GM18517 (cell line): ENCODE data around the gene PPARA.

Experiments
- ATAC-seq: cut with Tn5 transposase; IDR thresholded peaks from one replicate; pipeline ENCODE4 v1.9.1; 2021; ENCODE audit warnings: mild to moderate bottlenecking, moderate library complexity; ENCODE audit not compliant: unreplicated experiment

The PPARA gene

DNA sequence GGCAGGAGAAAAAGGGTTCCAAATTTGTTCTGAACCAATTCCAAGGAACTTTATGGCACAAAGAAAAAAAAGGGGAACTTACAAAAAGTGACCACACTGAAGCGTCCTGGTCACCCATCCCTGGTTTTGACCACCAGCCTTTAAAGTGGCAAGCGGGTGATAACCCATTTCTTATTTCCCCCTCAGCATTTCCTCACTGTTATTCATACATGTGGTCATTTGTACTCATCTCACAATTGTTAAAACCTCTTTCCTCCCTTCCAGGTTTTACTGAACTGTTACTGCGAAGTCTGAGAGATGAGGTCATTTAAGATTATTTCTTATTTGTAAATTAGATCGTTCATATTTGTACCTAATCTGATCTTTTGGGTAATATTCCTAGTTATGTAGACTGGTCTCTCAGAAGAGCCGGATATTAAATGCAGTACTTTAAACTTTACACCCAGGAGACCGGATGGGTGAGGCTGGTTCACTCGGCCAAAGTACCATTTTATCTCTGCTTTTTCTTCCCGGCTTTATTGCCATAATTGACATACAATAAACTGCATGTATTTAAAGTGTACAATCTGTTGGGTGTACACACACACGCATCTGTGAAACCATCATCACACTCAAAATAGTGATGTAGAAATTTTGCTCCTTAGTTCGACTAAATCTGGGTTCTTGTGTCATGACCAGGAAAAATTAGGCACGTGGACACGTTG lies 52.7 kb downstream of the PPARA start:
- ATAC-seq, result no peak

DNA sequence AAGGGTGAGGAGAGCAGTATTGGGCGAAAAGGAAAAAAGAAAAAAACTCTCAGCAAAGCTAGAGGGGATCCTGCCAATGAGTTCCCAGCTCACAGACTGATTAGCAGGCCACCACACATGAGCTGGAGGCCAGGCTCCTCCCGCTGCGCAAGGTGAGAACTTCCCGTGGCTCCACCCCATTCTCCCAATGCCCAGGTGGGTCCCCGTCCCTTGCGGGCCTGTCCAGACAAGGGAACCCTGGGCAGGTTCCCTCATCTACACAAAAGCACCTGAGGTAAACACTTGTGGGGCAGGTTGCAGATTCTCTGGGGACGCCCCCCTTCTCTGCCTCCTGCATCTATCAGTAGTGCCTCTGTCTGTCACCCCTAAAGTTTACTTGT lies 53.3 kb downstream of the PPARA start:
- no peak for ATAC-seq

DNA sequence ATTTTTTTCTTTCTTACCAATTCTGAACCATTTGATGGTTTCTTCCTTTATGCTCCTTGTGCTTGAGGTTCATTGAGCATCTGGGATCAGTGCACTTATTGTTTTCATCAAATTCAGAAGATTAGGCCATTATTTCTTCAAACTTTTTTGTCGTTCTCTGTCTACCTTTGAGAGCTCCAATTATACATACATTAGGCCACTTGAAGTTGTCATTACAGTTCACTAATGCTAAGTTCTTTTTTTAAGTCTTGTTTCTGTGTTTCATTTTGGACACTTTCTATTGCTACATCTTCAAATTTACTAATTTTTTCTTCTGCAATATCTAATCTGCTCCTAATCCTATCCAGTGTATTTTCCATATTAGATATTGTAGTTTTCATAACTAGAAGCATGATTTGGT lies 58.9 kb downstream of the PPARA start:
- no peak for ATAC-seq

DNA sequence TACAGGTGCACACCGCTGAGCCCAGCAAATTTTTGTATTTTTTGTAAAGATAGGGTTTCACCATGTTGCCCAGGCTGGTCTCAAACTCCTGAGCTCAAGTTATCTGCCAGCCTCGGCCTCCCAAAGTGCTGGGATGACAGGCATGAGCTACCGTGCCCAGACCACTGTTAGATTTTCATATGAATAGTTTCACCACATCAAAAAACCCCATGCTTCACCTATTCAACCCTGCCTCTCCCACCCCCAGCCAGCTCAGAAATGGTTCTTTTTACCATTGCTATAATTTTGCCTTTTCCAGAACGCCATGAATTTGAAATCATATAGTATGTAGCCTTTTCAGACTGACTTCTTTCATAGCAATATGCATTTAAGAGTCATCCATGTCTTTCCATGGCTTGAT lies 61.9 kb downstream of the PPARA start:
- no peak for ATAC-seq

DNA sequence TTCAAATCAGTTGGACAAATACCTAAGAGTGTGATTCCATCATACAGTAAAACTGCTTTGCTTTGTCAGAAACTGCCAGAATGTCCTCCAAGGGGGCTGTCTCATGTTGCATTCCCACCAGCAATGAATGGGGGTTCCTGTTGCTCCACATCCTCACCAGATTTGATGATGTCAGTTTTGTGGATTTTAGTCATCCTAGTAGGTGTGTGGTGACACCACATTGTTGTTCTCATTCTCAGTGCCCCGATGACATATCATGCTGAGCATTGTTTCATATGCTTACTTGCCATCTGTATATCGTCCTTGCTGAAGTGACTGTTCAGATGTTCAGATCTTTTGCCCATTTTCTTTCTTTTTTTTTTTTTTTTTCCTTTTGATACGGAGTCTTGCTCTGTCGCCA lies 62.7 kb downstream of the PPARA start:
- ATAC-seq, result no peak

DNA sequence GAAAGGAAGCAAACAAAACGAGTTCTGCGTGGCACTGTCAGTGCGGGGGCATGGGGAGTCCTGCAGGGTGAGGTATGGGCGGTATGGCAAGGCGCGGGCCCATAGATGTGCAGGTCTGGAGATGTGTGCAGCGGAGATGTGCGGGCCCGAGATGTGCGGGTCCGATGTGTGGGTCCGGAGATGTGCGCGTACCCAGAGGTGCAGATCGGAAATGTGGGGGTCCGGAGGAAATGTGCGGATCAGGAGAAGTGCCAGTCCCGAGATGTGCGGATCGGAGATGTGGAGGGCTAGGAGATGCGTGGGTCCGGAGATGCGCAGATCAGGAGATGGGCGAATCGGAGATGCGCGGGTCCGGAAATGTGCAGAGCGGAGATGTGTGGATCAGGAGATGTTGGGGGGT lies 63.8 kb downstream of the PPARA start:
- no peak for ATAC-seq

DNA sequence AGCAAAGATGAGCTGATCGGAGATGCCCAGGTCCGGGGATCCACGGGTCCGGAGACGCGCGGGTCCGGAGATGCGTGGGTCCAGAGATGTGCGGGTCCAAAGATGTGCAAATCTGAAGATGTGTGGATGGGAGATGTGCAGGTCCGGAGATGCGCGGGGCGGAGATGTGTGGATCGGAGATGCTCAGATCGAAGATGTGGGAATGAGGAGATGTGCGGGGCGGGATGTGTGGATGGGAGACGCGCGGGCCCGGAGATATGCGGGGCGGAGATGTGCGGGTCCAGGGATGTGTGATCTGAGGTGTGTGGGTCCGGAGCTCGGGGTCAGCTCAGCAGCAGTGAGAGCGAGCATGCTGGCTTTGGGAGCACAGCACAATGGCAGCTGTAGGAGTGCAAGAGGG lies 64.3 kb downstream of the PPARA start:
- ATAC-seq, result no peak

DNA sequence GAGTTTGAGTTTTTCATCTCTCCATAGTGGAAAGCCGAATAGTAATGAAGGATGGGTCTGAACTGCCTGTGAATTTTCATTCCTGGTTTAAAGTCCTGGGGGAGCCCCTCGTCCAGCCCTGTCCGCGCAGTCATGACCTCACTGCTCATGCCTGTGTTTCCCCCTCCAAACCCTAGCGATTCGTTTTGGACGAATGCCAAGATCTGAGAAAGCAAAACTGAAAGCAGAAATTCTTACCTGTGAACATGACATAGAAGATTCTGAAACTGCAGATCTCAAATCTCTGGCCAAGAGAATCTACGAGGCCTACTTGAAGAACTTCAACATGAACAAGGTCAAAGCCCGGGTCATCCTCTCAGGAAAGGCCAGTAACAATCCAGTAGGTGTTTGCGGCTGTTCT lies 69.3 kb downstream of the PPARA start:
- no peak for ATAC-seq

DNA sequence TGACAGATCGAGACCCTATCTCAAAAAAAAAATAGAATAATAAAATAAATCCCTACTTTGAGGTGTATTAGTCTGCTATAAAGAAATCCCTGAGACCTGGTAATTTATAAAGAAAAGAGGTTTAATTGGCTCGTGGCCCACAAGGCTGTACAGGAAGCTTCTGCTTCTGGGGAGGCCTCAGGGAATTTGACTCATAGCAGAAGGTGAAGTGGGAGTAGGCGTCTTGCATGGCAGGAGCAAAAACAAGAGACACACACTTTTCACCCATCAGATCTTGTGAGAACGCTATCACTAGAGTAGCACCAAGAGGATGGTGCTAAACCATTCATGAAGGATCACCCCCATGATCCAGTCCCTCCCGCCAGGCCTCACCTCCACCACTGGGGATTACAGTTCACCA lies 70.6 kb downstream of the PPARA start:
- ATAC-seq, result no peak

DNA sequence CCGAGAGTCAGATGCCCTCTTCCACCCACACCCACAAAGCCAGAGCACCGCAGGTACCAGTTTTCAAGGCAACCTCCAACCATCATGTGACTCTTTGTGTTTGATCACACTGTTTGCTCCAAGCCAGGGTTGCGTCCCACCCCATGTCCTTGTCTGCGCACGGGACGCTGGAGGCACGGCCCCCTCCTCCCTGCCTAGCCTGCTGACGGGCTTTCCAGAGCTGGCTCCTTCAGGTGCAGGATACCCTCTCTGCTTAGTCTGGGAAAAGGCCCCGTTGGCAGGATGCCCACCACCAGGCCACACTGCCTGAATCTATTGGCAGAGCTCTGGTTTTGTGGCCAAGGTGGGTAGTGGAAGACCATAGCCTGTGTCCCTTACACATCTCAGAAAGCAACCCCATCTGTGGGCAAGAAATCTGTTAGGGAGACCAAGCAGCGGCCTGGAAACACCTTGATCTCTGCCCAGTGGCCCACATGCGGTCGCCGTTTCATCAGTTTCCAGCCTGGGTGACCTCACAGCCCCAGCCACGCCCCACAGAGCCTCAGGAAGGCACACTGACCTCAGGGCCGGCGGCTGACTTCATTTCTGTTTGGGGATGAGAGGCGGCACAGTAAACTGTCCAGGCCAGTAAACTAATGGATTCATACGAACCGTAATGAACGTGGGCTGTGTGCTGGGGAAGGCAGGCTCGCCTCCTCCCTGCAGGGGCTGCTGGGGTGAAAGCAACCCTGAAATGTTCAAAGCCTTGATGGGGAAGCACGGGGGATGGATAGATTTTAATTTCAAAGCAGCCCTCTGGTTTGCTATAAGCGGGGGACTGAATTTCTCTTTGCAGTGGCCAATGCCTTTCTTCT lies 73.9 kb downstream of the PPARA start:
- no peak for ATAC-seq

DNA sequence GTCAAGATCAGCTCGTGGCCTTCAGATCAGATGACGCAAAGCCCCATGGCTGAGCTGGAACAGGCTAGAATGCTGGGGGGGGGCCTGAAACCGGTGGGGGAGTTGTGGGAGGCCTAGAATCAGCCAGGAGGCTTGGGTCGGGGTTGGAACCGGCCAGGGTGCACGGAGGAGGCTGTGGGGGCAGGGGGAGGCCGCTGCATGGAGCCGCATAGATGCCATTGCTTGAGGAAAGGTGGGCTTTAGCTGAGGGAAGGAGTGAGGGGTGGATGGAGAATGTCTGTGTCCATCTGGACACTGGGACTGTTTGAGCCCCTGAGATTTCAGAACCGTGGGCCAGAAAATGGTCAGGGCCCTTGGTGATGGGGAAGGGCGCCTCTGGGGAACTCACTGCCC lies 74.6 kb downstream of the PPARA start:
- ATAC-seq, result no peak

DNA sequence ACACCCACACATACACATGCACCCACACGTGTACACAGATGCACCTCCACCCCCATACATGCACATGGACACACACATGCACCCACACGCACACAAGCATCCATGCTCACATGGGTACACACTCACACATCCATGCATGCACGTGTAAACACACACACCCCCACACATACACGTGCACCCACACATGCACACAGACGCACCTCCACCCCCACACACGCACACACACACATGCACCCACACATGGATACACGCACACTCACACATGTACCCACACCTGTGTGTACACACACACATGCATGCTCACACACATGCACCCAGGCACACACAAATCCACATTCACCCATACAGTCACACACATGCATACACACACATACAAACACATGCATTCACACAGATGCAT lies 75.3 kb downstream of the PPARA start:
- ATAC-seq, result no peak

DNA sequence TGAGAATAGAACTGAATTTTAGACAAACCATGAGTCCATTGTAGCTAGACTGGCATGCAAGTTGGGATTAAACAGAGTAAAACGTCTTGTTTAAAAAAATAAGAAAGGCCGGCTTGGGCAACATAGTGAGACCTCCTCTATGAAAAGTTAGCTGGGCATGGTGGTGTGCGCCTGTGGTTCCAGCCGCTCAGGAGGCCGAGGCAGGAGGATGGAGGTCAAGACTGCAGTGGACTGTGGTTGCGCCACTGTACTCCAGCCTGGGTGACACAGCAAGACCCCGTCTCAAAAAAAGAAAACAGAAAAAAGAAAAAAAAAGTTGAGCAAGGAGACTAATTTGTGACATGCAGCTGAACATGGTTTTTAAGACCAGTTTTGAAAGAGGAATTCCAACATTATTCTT lies 76.3 kb downstream of the PPARA start:
- ATAC-seq, result no peak

DNA sequence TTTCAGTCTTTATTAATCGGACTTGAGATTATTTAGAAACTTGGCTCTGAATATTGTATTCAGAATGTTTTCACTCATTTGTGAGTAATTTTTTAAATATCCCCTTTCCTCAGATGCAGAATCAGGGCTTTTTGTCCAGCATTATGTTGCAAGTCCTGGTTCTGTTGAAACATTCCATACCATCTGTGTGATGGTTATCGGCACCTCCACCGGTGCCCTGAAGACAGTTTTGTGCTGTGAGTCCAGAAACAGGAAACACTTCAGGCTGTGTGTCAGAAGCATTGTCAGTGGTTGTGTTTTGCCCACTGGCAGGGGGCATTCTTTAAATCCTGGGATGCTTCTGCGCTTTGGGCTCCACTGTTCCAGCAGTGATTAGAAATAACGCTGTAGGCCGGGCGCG lies 79.4 kb downstream of the PPARA start:
- no peak for ATAC-seq

DNA sequence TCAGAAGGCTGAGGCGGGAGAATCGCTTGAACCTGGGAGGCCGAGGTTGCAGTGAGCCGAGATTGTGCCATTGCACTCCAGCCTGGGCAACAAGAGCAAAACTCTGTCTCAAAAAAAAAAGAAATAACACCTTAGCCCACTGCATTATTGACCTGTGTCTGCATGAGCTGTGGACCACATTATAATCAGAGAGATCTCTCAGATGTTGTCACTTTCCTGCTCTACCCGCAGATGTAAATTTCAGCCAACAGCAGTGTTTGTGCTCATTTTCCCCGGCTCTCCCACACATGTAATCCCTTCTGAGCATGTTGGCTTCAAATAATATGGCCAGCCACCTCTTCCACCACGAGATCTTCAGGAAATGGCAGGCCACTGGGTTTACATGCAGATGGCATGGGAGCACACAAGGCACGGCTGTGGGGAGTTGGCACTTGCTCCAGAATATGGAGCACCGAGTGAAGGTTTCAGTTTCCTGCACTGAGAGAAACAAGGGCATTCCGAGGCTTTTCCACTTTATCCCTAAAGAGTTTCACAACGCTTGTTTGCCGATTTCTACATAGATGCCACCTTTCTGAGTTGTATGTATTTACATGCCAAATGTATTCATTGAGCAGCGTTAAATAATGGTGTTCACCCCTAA lies 80.1 kb downstream of the PPARA start:
- ATAC-seq, result no peak

DNA sequence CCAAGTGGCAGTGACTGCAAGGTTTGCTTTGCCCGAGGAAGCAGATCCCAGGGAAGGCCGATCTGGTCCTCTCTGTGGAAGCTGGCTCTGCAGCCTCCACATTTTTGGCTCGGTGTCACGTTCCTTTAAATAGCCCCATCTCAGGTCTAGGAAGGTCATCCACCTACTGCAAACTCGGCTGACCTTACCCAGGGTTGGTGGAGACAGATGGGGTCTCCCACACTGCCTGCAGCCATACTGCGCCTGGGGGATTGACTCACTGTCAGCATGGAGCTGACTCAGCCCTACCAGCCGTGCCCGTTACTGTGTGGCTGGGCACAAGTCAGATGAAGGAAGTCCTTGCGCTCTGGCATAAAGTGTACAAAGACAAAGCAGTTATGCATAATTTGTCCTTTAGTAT lies 82.9 kb downstream of the PPARA start:
- no peak for ATAC-seq

DNA sequence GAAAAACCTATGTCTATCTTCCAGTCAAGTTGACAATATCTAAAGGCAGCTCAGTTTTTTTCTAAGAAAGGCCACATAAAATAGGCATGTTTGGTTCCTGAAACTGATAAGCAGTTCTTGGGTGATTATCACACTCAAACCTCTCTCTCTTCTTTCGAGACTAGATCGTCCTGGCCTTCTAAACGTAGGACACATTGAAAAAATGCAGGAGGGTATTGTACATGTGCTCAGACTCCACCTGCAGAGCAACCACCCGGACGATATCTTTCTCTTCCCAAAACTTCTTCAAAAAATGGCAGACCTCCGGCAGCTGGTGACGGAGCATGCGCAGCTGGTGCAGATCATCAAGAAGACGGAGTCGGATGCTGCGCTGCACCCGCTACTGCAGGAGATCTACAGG lies 84.6 kb downstream of the PPARA start:
- ATAC-seq, result no peak

DNA sequence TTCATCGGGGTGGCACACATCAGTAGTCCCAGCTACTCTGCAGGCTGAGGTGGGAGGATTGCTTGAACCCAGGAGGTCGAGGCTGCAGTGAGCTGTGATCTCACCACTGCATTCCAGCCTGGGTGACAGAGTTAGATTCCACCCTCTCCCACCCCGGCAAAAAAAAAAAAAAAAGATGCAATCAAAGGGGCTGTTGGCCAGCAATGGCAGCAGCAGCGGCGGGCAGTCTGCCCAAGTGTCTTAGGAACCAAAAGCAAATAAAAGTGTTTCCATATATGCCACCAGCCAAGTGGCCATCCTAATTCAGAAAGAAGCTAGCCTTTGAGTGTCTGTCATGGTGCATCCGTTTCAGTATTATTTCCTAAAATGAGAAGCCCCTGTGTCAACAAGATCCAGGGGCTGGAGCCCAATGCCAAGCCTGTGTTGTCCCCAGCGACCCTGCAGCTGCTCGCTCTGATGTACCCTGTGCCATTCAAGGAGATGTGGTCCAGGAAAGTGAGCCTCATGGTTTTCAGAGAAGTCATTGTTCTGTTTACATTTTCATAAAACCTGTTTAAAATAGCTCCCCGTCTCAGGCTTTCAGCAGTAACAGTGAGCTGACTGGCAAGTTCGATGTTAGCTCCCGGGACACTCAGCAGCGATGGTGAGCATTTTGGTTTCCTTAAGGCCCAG lies 87.3 kb downstream of the PPARA start:
- ATAC-seq, result no peak

DNA sequence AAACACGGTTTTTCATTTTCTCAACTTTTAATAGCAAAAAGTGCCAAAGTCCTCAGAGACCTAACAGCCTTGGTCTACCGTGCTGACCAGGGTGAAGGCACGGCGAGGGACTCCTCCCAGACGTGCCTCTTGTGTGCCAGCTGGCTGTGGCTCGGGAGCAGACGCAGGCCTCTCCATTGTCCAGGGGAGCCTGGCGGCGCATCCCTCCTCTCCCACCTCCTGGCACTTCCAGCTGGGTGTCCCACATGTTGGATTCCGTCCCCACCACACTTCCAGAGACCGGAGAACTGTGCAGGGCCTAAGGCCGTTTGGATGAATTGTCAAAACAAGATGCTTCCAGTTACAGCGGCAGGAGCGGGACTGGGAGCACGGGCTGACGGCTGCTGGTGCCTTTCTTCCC lies 88.2 kb downstream of the PPARA start:
- no peak for ATAC-seq

DNA sequence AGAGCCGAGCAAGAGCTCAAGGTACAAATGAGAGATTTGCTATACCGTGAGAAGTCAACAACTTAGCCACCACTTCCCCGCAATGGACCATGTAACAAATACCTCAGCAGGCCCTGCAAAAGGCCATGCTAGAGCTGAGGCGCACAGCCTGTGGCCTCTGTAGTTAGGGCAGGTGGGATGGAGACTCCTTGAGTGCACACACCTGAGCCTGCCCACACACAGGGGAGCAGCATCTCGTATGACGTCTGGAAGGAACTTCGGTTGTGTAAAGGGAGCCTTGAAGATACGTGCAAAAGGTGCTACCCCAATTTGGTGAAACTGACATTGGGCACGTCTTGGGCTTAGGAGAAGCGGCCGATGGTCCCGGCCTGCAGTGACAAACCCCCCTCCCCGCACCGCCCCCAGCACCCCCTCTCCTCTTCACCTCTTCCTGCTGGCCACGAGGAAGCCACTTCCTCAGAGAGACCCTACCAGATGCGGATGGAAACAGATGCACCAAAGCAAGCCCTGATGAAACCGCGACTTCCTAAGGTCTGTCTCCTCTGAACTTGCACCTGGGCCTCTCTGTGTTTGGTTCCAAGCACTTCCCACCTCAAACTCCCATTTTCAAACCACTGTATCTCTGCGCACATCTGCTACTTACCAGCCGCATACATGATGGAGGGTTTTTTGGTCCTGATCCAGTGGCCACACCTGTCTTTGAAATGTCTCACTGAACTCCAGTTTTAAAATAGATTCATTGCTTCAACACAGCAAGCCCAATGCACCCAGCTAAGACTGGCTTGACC lies 89.1 kb downstream of the PPARA start:
- ATAC-seq, result no peak

DNA sequence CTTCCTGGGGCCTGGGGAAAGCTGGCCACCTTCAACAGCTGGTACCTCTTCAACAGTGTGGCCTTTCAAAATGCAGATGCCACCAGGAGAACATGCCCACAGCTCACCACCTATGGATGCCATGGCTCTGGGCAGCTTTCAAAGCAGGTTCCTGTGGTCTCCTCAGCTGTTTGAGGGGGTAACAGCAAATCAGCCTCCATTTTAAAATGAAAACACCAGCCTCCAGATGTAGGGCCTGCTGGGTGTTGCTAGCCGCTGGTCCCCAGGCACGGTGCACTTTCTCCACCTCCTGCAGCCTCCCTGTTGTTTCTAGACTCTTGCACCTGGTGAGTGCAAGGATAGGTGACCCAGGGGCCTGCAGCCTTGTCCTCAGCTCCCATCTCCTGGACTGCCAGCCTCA lies 89.7 kb downstream of the PPARA start:
- no peak for ATAC-seq
